Measurements from ENCODE around the gene DDX4.
A peak's percentile ranks its signal among the peaks of the same experiment; 100 is the strongest.
"Not testable (repeated sequence)": the region's sequence is repeated elsewhere in the genome, so short reads cannot be mapped to it uniquely, and the experiment has no call there.

The DDX4 gene

GRCh38 chr5:55712023-55712859 is 25.6 kb upstream of the DDX4 start, which contains the start of gene SLC38A9:
TSS of gene SLC38A9 (minus strand) at chr5:55712324. CDS start at chr5:55697958, 14,366 bp downstream.
- Histone ChIP-seq H3K27ac (peak within 1 kb of the TSS; percentile 12 to 81), H3K4me3 (peak within 1 kb of the TSS; percentile 88)
- no peak for TF ChIP-seq CTCF (IDR thresholded peaks at IDR 0.05)
- DNase-seq (ENCODE audit: low spot score) = peak; percentile 96

GRCh38 chr5:55713871-55714270 is 24.0 kb upstream of the DDX4 start:
- TF ChIP-seq CTCF (IDR thresholded peaks at IDR 0.05) = no peak
- no peak for DNase-seq (ENCODE audit: low spot score)
- H3K4me3 ChIP-seq = no peak overlapping the region
- H3K27ac ChIP-seq = no peak overlapping the region

GRCh38 chr5:55714339-55714738 is 23.5 kb upstream of the DDX4 start:
- no peak overlapping the region for H3K27ac ChIP-seq

GRCh38 chr5:55714749-55715148 is 23.1 kb upstream of the DDX4 start:
- no peak for TF ChIP-seq CTCF (IDR thresholded peaks at IDR 0.05)

More at GRCh38 chr5:55714339-55714738, 23.5 kb upstream of the DDX4 start:
- no peak for DNase-seq (ENCODE audit: low spot score)
- no peak overlapping the region for H3K4me3 ChIP-seq
- TF ChIP-seq CTCF (IDR thresholded peaks at IDR 0.05) = no peak

GRCh38 chr5:55715519-55716078 is 22.3 kb upstream of the DDX4 start:
- no peak overlapping the region for H3K4me3 ChIP-seq
- DNase-seq (ENCODE audit: low spot score) = no peak
- no peak for TF ChIP-seq CTCF (IDR thresholded peaks at IDR 0.05)
- no peak overlapping the region for H3K27ac ChIP-seq

More at GRCh38 chr5:55714749-55715148, 23.1 kb upstream of the DDX4 start:
- H3K4me3 ChIP-seq = no peak overlapping the region
- H3K27ac ChIP-seq = no peak overlapping the region
- DNase-seq (ENCODE audit: low spot score) = no peak

GRCh38 chr5:55719026-55719425 is 18.8 kb upstream of the DDX4 start:
- not testable (repeated sequence) for DNase-seq (ENCODE audit: low spot score); H3K4me3 ChIP-seq; H3K27ac ChIP-seq

GRCh38 chr5:55720188-55720703 is 17.6 kb upstream of the DDX4 start:
- TF ChIP-seq CTCF (IDR thresholded peaks at IDR 0.05) = no peak

More at GRCh38 chr5:55720188-55720703, 17.6 kb upstream of the DDX4 start:
- DNase-seq (ENCODE audit: low spot score) = no peak
- Histone ChIP-seq H3K27ac (no peak overlapping the region), H3K4me3 (no peak overlapping the region)

Data from coronary artery (tissue), 2 donors.